Measurements from ENCODE around the gene NFX1.
"Not testable (repeated sequence)": the region's sequence is repeated elsewhere in the genome, so short reads cannot be mapped to it uniquely, and the experiment has no call there.

The NFX1 gene

GRCh38 chr9:33307067-33307466, 16.8 kb downstream of the NFX1 start:
- DNase-seq (ENCODE audit: low read depth in 3 of 3, low spot score in 1 of 3) = no peak

GRCh38 chr9:33309903-33310302, 19.6 kb downstream of the NFX1 start:
- no peak for DNase-seq (ENCODE audit: low read depth in 3 of 3, low spot score in 1 of 3)

GRCh38 chr9:33310748-33311147, 20.4 kb downstream of the NFX1 start:
- DNase-seq (ENCODE audit: low read depth in 3 of 3, low spot score in 1 of 3) = no peak

DNA sequence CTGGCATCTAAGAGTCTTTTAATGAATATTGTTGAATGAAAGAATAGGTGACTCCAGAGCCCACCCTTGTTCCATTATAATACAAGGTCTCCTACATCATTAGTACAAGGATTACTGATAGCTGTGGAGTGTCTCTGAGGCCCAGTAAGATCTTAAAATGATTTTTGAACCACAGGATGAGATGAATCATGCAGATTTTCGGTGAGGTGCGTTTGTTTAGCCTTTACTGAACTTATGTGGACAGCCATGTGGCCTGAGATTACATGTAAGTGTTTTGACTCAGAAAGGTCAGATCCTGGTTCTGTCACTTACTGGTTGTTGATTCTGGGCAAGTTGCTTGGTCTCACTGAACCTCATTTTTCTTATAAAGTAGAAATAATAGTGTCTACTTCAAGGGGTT, 21.6 kb downstream of the NFX1 start:
- no peak for DNase-seq (ENCODE audit: low read depth in 3 of 3, low spot score in 1 of 3)

DNA sequence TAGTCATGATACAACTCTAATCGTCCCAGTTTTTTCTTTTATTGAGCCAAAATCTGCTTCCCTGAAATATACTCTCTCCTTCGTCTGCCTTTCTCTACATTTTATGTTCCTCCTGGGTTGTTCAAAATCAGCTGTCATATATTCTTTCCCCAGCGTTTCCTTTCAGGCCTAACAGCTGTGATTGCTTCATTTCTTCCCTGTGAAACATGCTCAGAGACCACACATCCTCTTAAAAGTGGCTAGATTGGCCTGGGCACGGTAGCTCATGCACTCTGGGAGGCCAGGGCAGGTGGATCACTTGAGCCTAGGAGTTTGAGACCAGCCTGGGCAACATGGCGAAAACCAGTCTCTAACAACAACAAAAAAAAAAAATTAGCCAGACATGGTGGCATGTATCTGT, 25.1 kb downstream of the NFX1 start:
- no peak for DNase-seq (ENCODE audit: low read depth in 3 of 3, low spot score in 1 of 3)

GRCh38 chr9:33317136-33317535, 26.8 kb downstream of the NFX1 start:
- not testable (repeated sequence) for DNase-seq (ENCODE audit: low read depth in 3 of 3, low spot score in 1 of 3)

- DNase-seq (ENCODE audit: low read depth in 3 of 3, low spot score in 1 of 3) = no peak
Measured at GRCh38 chr9:33318225-33318624, 27.9 kb downstream of the NFX1 start.

DNA sequence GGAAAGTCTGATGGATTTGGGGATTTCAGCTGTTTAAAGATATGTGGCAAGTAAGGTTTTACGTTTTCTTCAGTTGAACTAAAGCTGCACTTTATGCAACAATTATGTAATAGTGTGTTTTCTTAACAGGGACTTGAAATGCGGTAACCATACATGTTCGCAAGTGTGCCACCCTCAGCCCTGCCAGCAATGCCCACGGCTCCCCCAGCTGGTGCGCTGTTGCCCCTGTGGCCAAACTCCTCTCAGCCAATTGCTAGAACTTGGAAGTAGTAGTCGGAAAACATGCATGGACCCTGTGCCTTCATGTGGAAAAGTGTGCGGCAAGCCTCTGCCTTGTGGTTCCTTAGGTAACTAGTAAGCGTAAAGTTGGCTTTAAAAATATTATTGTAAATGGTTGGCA, 28.5 kb downstream of the NFX1 start:
- DNase-seq (ENCODE audit: low read depth in 3 of 3, low spot score in 1 of 3) = no peak

DNA sequence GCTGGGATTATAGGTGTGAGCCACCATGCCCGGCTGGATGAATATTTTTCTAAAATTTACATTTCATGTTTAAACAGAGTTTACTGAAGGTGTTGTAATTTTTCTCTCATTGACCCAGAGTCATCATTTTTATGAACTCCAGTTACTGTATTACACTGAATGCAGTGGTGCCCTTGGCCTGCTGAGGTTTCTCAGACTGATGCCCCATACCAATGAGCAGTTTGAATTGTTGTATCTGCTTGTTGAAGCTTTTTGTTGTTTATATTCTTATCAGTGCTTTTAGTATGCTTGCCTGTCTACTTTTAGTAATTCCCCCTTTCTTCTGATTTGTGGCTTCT, 29.9 kb downstream of the NFX1 start:
- no peak for DNase-seq (ENCODE audit: low read depth in 3 of 3, low spot score in 1 of 3)

- no peak for DNase-seq (ENCODE audit: low read depth in 3 of 3, low spot score in 1 of 3)
Measured at GRCh38 chr9:33320568-33321261, 30.4 kb downstream of the NFX1 start.

GRCh38 chr9:33329117-33329563, 38.8 kb downstream of the NFX1 start:
- no peak for DNase-seq (ENCODE audit: low read depth in 3 of 3, low spot score in 1 of 3)

GRCh38 chr9:33329979-33330378, 39.7 kb downstream of the NFX1 start:
- no peak for DNase-seq (ENCODE audit: low read depth in 3 of 3, low spot score in 1 of 3)

GRCh38 chr9:33331377-33331891, 41.1 kb downstream of the NFX1 start:
- DNase-seq (ENCODE audit: low read depth in 3 of 3, low spot score in 1 of 3) = no peak

DNA sequence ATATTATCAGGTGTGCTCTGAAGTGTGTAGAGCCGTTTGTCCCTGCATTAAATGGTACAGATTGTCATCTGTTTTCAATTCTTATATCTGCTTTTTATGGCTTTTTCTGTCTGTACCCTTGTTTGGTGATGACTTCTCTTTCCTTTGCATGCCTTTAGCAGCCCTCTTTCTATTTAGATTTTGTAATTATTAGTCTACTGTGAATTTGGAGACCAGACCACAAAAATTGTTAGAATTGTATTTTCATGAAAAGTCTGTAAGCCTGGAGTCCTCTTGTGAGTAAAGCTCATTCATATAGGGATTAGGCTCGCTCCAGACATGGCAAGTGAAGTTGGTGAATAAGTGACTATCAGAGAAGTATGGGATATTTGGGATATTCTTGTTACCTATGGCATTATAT, 41.7 kb downstream of the NFX1 start:
- DNase-seq (ENCODE audit: low read depth in 3 of 3, low spot score in 1 of 3) = no peak

- not testable (repeated sequence) for DNase-seq (ENCODE audit: low read depth in 3 of 3, low spot score in 1 of 3)
Measured at GRCh38 chr9:33332956-33333355, 42.6 kb downstream of the NFX1 start.

DNA sequence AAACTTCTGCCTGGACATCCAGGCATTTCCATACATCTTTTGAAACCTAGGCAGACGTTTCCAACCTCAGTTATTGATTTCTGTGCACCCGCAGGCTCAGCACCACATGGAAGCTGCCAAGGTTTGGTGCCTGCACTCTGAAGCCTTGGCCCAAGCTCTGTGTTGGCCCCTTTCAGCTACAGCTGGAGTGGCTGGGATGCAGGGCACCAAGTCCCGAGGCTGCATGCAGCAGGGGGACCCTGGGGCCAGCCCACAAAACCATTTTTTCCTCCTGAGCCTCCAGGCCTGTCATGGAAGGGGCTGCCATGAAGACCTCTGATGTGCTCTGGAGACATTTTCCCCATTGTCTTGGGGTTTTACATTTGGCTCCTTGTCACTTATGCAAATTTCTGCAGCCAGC, 49.9 kb downstream of the NFX1 start:
- DNase-seq (ENCODE audit: low read depth in 3 of 3, low spot score in 1 of 3) = no peak

GRCh38 chr9:33341182-33341581, 50.9 kb downstream of the NFX1 start:
- DNase-seq (ENCODE audit: low read depth in 3 of 3, low spot score in 1 of 3) = no peak

DNA sequence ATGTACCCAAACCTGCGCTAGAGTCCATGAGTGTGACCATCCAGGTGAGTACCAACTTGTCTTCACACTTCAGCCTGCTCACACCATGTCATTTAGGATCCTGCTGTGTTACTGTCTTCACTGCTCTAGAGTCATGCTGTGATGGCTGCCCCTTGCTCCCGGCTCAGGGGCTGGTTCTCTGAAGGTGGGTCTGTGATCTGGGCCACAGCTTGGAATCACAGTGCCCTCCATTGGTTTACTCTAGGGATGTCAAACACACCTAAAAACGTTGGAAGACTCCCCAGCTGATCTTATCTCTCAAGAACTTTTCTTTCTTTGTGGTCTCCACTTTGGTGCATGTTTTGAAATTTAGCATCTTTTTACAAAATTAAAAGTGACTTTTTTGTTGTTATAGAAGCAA, 53.8 kb downstream of the NFX1 start:
- no peak for DNase-seq (ENCODE audit: low read depth in 3 of 3, low spot score in 1 of 3)

GRCh38 chr9:33346564-33346963, 56.2 kb downstream of the NFX1 start:
- DNase-seq (ENCODE audit: low read depth in 3 of 3, low spot score in 1 of 3) = no peak

DNA sequence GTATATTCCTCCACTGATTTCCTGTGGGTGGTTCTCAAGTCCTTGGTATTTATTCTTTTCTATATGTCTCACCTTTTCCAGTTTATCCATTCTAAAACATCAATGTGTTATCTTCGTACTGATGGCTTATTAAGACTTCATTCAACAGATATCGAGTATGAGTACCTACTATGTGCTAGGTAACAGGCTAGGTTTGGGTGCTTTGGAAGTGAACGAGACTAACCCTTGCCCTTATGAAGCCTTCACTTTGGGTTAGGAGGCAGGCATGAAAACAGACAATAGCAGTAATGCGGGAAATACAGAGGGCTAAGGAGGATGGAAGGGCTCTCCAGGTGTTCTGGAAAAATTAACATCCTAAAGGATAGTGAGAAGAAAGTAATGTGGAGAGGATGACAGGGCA, 58.7 kb downstream of the NFX1 start:
- no peak for DNase-seq (ENCODE audit: low read depth in 3 of 3, low spot score in 1 of 3)

DNA sequence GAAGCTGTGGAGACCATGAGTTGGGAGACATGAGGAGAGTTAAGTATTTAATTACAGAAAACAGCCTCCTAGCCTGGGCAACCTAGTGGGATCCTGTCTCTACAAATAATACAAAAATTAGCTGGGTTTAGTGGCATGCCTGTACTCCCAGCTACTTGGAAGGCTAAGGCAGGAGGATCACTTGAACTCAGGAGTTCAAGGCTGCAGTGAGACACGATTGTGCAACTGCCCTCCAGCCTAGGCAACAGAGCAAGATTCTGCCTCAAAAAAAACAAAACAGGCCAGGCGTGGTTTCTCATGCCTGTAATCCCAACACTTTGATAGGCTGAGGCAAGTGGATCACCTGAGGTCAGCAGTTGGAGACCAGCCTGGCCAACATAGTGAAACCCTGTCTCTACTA, 59.4 kb downstream of the NFX1 start:
- DNase-seq (ENCODE audit: low read depth in 3 of 3, low spot score in 1 of 3) = no peak

DNA sequence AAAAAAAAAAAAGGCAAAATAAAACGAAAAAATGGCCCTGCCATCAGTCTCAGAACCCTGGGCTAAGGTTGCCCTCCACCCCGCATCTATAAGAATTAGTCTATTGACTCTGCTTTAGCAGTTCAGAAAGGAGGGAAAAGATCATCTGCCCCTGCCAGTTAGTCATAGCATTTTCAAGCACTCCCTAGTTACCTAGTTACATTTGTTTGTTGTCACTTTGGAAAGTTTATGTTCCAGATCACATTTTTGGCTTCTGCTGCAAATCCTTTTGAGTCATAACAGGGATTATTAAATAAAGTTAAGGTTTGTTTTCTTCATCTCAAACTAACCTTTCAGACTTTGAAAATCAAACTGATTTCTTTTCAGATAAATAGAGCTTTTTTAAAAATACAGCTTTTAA, 60.0 kb downstream of the NFX1 start:
- DNase-seq (ENCODE audit: low read depth in 3 of 3, low spot score in 1 of 3) = no peak

GRCh38 chr9:33351547-33351946, 61.2 kb downstream of the NFX1 start:
- DNase-seq (ENCODE audit: low read depth in 3 of 3, low spot score in 1 of 3) = no peak

All from stimulated activated CD4-positive, alpha-beta T cell treated with anti-CD3 and anti-CD28 coated beads, TNF-alpha, amount 100 ng/mL, for 1 hour (primary cell).